H1 (cell line): Measurements from ENCODE around the gene METTL21A. TPM values are rescaled to one million over a fixed set of nuclear protein-coding genes. Genes with fewer than 3 reads are reported as not detected.

Experiments
- CTCF ChIA-PET: fragments of 300-600 bp; sonication (Branson Sonifier 250); formaldehyde crosslinking; loops from one replicate; lab custom pipeline; 2021; ENCODE audit not compliant: partially characterized antibody; lab: Charles Lee
- POLR2A ChIA-PET: fragments of 300-600 bp; sonication (Branson Sonifier 250); formaldehyde crosslinking; loops from one replicate; lab custom pipeline; 2021; ENCODE audit warnings: inconsistent platforms; ENCODE audit not compliant: partially characterized antibody; lab: Charles Lee
- DNase-seq, 2 experiments: peaks; one replicate each; pipeline versions ENCODE4 v3.0.0 to v3.0.0-alpha.2; 2010 to 2022; ENCODE audit warnings: low spot score in 2 of 2, low read depth in 1 of 2, mixed read lengths in 1 of 2
- FAIRE-seq: peaks from 2 replicates; lab custom pipeline; 2011; peaks lifted over from hg19 to GRCh38; lab: Jason Lieb, UNC
- H2AFZ ChIP-seq: 2 replicates; pipeline ENCODE4 v1.8.1; 2012; ENCODE audit warnings: low read length, inconsistent platforms
- H2AK5ac ChIP-seq: 2 replicates; pipeline ENCODE4 v1.6.1; 2013; ENCODE audit warnings: low read depth, low read length
- H2BK120ac ChIP-seq: replicated peaks from 2 replicates; pipeline ENCODE3; 2013; ENCODE audit warnings: low read depth, low read length, inconsistent platforms
- H2BK12ac ChIP-seq: 2 replicates; pipeline ENCODE4 v1.6.1; 2013; ENCODE audit warnings: low read depth, low read length
- H2BK15ac ChIP-seq: 2 replicates; pipeline ENCODE4 v1.6.1; 2013; ENCODE audit warnings: low read length
- H2BK20ac ChIP-seq: 2 replicates; pipeline ENCODE4 v1.6.1; 2013; ENCODE audit warnings: low read length
- H2BK5ac ChIP-seq: 2 replicates; pipeline ENCODE4 v1.6.1; 2013; ENCODE audit warnings: low read depth, low read length
- H3K14ac ChIP-seq: 2 replicates; pipeline ENCODE4 v1.6.1; 2013; ENCODE audit warnings: inconsistent platforms; ENCODE audit not compliant: insufficient read length
- H3K18ac ChIP-seq: 2 replicates; pipeline ENCODE4 v1.6.1; 2013; ENCODE audit warnings: low read length; ENCODE audit errors: extremely low read depth
- H3K23ac ChIP-seq: 2 replicates; pipeline ENCODE4 v1.6.1; 2013; ENCODE audit warnings: inconsistent platforms; ENCODE audit not compliant: insufficient read length
- H3K23me2 ChIP-seq: 2 replicates; pipeline ENCODE4 v1.6.1; 2013; ENCODE audit warnings: low read depth, low read length
- H3K27ac ChIP-seq: 2 replicates; pipeline ENCODE4 v1.6.1; 2011; ENCODE audit warnings: low read depth, low read length, inconsistent platforms
- H3K27me3 ChIP-seq, 4 experiments: replicated peaks in 1 of 4; 1 replicate in 1 of 4; 2 replicates in 3 of 4; pipeline versions ENCODE4 v1.6.1 to v1.8.1; 2011 to 2013; ENCODE audit warnings: low read length in 3 of 4, mild to moderate bottlenecking in 3 of 4, inconsistent platforms in 2 of 4, mixed read lengths in 2 of 4, moderate library complexity in 1 of 4; ENCODE audit not compliant: control insufficient read depth in 3 of 4, insufficient read depth in 3 of 4; ENCODE audit errors: extremely low read depth in 1 of 4
- H3K36me3 ChIP-seq, 4 experiments: 2 replicates each; pipeline versions ENCODE4 v1.6.1 to v1.8.1; 2011 to 2013; ENCODE audit warnings: mild to moderate bottlenecking in 4 of 4, low read length in 3 of 4, moderate library complexity in 2 of 4, control low read depth in 1 of 4, inconsistent platforms in 1 of 4; ENCODE audit not compliant: insufficient read depth in 4 of 4, control insufficient read depth in 2 of 4
- H3K4ac ChIP-seq: replicated peaks from 2 replicates; pipeline ENCODE3; 2013; ENCODE audit warnings: low read length, low read depth, mixed read lengths, inconsistent platforms; ENCODE audit not compliant: insufficient read length
- H3K4me1 ChIP-seq, 4 experiments: replicated peaks in 1 of 4; 1 replicate in 1 of 4; 2 replicates in 3 of 4; pipeline versions ENCODE4 v1.6.1 to v1.8.1; 2011 to 2013; ENCODE audit warnings: low read length in 3 of 4, inconsistent platforms in 2 of 4, mixed read lengths in 1 of 4; ENCODE audit not compliant: insufficient read depth in 4 of 4, control insufficient read depth in 3 of 4
- H3K4me2 ChIP-seq, 2 experiments: 2 replicates each; pipeline versions ENCODE4 v1.6.1 to v1.8.1; 2011 to 2013; ENCODE audit warnings: low read depth in 2 of 2, low read length in 2 of 2, control low read depth in 1 of 2, inconsistent platforms in 1 of 2, mild to moderate bottlenecking in 1 of 2; ENCODE audit not compliant: insufficient read depth in 1 of 2
- H3K4me3 ChIP-seq, 4 experiments: fragments of 200-600, 300-600 bp in 1 of 4; sonication (generic), shearing (Covaris generic), sonication (Bioruptor Twin) in 1 of 4; 2 replicates each; pipeline versions ENCODE4 v1.5.1 to v1.8.1; 2011 to 2016; ENCODE audit warnings: low read length in 4 of 4, low read depth in 3 of 4, control low read depth in 2 of 4, inconsistent platforms in 2 of 4, mild to moderate bottlenecking in 2 of 4, mixed read lengths in 1 of 4, moderate library complexity in 1 of 4; ENCODE audit not compliant: insufficient read depth in 2 of 4; ENCODE audit errors: extremely low read depth in 1 of 4
- H3K56ac ChIP-seq: replicated peaks from 2 replicates; pipeline ENCODE3; 2013; ENCODE audit warnings: low read depth, mild to moderate bottlenecking, mixed read lengths, low read length, inconsistent platforms; ENCODE audit not compliant: insufficient read length
- H3K79me1 ChIP-seq: 2 replicates; pipeline ENCODE4 v1.6.1; 2013; ENCODE audit warnings: low read depth, low read length, control low read depth
- H3K79me2 ChIP-seq, 2 experiments: 2 replicates each; pipeline versions ENCODE4 v1.6.1 to v1.8.1; 2012 to 2013; ENCODE audit warnings: low read length in 2 of 2, mild to moderate bottlenecking in 2 of 2, inconsistent platforms in 1 of 2; ENCODE audit not compliant: insufficient read depth in 2 of 2, control insufficient read depth in 1 of 2
- H3K9ac ChIP-seq, 4 experiments: replicated peaks in 1 of 4; 1 replicate in 1 of 4; 2 replicates in 3 of 4; pipeline versions ENCODE4 v1.6.1 to v1.8.1; 2011 to 2013; ENCODE audit warnings: low read depth in 3 of 4, low read length in 3 of 4, control low read depth in 2 of 4, mild to moderate bottlenecking in 2 of 4, moderate library complexity in 2 of 4, inconsistent platforms in 1 of 4; ENCODE audit errors: extremely low read depth in 1 of 4
- H3K9me3 ChIP-seq, 2 experiments: 2 replicates each; pipeline versions ENCODE4 v1.6.1 to v1.8.1; 2012 to 2013; ENCODE audit warnings: mild to moderate bottlenecking in 2 of 2, moderate library complexity in 2 of 2, control low read depth in 1 of 2, inconsistent platforms in 1 of 2, low read depth in 1 of 2, low read length in 1 of 2, mixed read lengths in 1 of 2; ENCODE audit not compliant: insufficient read depth in 2 of 2
- H4K20me1 ChIP-seq, 2 experiments: replicated peaks in 1 of 2; 2 replicates each; pipeline versions ENCODE3 to v1.8.1; 2011 to 2013; ENCODE audit warnings: inconsistent platforms in 2 of 2, low read length in 2 of 2, mild to moderate bottlenecking in 1 of 2; ENCODE audit not compliant: insufficient read depth in 2 of 2, control insufficient read depth in 1 of 2
- H4K5ac ChIP-seq: 2 replicates; pipeline ENCODE4 v1.6.1; 2013; ENCODE audit warnings: low read length, low read depth, mixed read lengths, inconsistent platforms; ENCODE audit not compliant: insufficient read length
- H4K8ac ChIP-seq: 2 replicates; pipeline ENCODE4 v1.8.0; 2013; ENCODE audit warnings: mild to moderate bottlenecking, moderate library complexity, low read length, inconsistent platforms; ENCODE audit not compliant: insufficient read depth; ENCODE audit errors: extremely low read depth
- H4K91ac ChIP-seq: replicated peaks from 2 replicates; pipeline ENCODE3; 2013; ENCODE audit warnings: low read length, mixed read lengths, inconsistent platforms; ENCODE audit not compliant: insufficient read length
- CEBPB ChIP-seq: IDR thresholded peaks from 2 replicates; pipeline ENCODE4 v1.6.1; 2012; ENCODE audit warnings: low read depth, low read length
- SP4 ChIP-seq: IDR thresholded peaks from 2 replicates; pipeline ENCODE4 v1.6.1; 2012; ENCODE audit warnings: low read length, inconsistent platforms
- WGBS, 2 experiments: shearing (Covaris generic) in 1 of 2; methylation state at CpG; one replicate each; pipeline versions ENCODE4 v1.1.6 to v1.1.7; 2013 to 2015; ENCODE audit warnings: low lambda C conversion rate in 2 of 2, mixed read lengths in 2 of 2, inconsistent platforms in 1 of 2, low coverage in 1 of 2, missing lambda C conversion rate in 1 of 2; ENCODE audit not compliant: insufficient replicate concordance in 2 of 2, insufficient coverage in 1 of 2, insufficient read length in 1 of 2; ENCODE audit errors: extremely low coverage in 1 of 2, missing lambda C conversion rate in 1 of 2; 5-methylcytosine and 5-hydroxymethylcytosine counted together
- polyA plus RNA-seq, 7 experiments: library from polyadenylated mRNA; depleted of rRNA in 3 of 7; stranded (reverse) in 5 of 7; unstranded in 2 of 7; fragments of >200 nt in 5 of 7; fragments of 200-250 nt in 2 of 7; gene quantifications; 1 replicate in 5 of 7; 2 replicates in 1 of 7; 4 replicates in 1 of 7; pipeline versions ENCODE4 v1.2.1 to v1.2.3, GENCODE V29; 2011 to 2013; ENCODE audit warnings: missing spikeins in 2 of 7, mixed read lengths in 2 of 7
- total RNA-seq: library from RNA; stranded (reverse); fragmentation: NEBNext Ultra II Directional; extraction: Animal tissue kit (Norgen Biotek cat#: 25700); gene quantifications from 2 replicates; pipeline ENCODE4 v1.2.1, GENCODE V29; 2021

Gene METTL21A
- total and polyA plus RNA-seq, 2 of the 8 experiments (the other 6 are each of a cell fraction or from before 2014, with no cell fraction given) = 36.2 to 55.0 TPM

DNA sequence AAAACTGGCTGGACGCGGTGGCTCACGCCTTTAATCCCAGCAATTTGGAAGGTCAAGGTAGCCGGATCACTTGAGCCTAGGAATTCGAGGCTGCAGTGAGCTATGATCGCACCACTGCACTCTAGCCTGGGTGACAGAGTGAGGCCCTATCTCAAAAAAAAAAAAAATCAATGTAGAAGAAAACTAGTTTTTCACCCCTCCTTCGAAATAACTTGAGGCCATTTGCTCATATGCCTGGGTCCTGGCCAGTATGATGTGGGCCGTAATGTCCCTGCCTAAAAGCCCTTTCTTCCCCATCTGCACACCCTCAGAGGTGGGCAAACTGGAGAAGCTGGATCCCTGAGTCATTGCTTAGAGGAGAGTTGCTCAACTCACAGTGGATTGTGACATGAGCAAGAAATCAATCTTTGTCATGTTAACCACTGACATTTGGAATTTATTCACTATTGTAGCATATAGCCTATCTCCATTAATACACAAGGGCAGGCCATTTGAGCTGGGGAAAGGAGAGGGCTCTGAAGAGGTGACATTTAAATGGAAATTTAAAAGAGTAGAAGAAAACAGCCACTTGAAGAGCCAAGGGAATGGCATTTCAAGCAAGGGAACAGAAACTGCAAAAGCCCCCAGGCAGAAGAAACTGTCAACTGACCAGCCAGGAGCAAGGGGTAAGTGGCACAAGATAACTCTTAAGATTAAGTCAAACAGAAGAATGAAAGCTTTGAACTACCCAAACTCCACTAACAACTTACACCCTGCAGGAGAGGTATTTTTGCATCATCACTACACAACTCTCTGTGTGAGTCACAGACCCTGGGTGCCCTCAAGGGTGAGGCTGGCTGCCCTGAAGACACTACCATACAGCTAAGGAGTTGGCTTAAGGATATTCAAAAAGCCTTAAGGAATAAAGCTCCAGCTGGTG lies 7.6 kb upstream of the METTL21A start:
- FAIRE-seq = no peak
- Histone ChIP-seq H2AK5ac (no peak overlapping the region), H3K4ac (no peak overlapping the region), H3K4me1 (peaks cover 0 to 5% (median 0%) of the 10 kb centered on the region in 4 experiments; a peak in 1 of 7 replicates), H4K8ac (no peak overlapping the region), H3K79me2 (no peaks in the 10 kb centered on the region), H4K91ac (no peak overlapping the region), H2BK12ac (no peak overlapping the region), H3K9me3 (no peaks in the 10 kb centered on the region), H3K27ac (no peak overlapping the region), H2BK20ac (peak overlapping the region; percentile 41; the same call in 1 of the 2 replicates), H3K14ac (no peak overlapping the region), H3K27me3 (no peaks in the 10 kb centered on the region), H4K5ac (no peak overlapping the region), H3K79me1 (no peaks in the 10 kb centered on the region), H3K56ac (no peak overlapping the region), H3K9ac (no peak overlapping the region), H2BK120ac (no peak overlapping the region), H3K18ac (no peak overlapping the region), H3K4me3 (no peak overlapping the region), H2AFZ (no peak overlapping the region), H4K20me1 (no peaks in the 10 kb centered on the region), H2BK15ac (no peak overlapping the region), H3K23ac (no peak overlapping the region), H3K36me3 (no peaks in the 10 kb centered on the region), H2BK5ac (no peak overlapping the region; the same call in 1 of the 2 replicates), H3K4me2 (no peak overlapping the region), H3K23me2 (no peaks in the 10 kb centered on the region)
- TF ChIP-seq SP4 (no peak), CEBPB (peak; percentile 60; the same call in 1 of the 2 replicates)
- ChIA-PET POLR2A (interaction anchor here (0.9 to 2.2 kb wide), 3 partner anchors 9 to 159 kb away, joined by 3 to 8 read pairs (median 4); partner anchors contain the start of gene METTL21A), CTCF (interaction anchor here (0.6 to 2.4 kb wide), 12 partner anchors 15 to 1568 kb away, joined by 3 to 12 read pairs (median 4); no protein-coding TSS in a partner anchor)
- DNase-seq = no peak
- WGBS, 2 experiments = 87% methylated on average over 6 of the region's 8 CpGs; no CpG with 5 or more reads in 1 of the 2 experiments
